ENCODE results near the gene TRMT5. TPM values are rescaled to one million over a fixed set of nuclear protein-coding genes. Genes with fewer than 3 reads are reported as not detected.

Gene TRMT5
- total and polyA plus RNA-seq, 2 donors (not counting 1 experiment from before 2014, with no cell fraction given): 1.0 to 6.1 TPM

- ChIA-PET POLR2A (no interaction called here), CTCF (no interaction called here)
- H3K27me3 Mint-ChIP-seq: no peaks in the 10 kb centered on the region
- H3K27me3 ChIP-seq (replicated peaks in 1 of 4; ENCODE audit: control extremely low read depth in 1 of 4, control insufficient read depth in 3 of 4, insufficient read depth in 4 of 4, low read length in 3 of 4): no peaks in the 10 kb centered on the region
- no peaks in the 10 kb centered on the region for H3K79me2 ChIP-seq (ENCODE audit: control insufficient read depth, insufficient read depth, low read length)
- no CpG with 5 or more reads among the region's 1 CpG for WGBS (ENCODE audit: insufficient coverage)
- no peak overlapping the region for H3K4me3 ChIP-seq (ENCODE audit: control extremely low read depth in 1 of 5, extremely low read depth in 1 of 5, insufficient read depth in 1 of 5, low read depth in 2 of 5, low read length in 4 of 5)
- H3K4me1 Mint-ChIP-seq: peaks cover 9% of the 10 kb centered on the region
- TF ChIP-seq, protein P1, sequence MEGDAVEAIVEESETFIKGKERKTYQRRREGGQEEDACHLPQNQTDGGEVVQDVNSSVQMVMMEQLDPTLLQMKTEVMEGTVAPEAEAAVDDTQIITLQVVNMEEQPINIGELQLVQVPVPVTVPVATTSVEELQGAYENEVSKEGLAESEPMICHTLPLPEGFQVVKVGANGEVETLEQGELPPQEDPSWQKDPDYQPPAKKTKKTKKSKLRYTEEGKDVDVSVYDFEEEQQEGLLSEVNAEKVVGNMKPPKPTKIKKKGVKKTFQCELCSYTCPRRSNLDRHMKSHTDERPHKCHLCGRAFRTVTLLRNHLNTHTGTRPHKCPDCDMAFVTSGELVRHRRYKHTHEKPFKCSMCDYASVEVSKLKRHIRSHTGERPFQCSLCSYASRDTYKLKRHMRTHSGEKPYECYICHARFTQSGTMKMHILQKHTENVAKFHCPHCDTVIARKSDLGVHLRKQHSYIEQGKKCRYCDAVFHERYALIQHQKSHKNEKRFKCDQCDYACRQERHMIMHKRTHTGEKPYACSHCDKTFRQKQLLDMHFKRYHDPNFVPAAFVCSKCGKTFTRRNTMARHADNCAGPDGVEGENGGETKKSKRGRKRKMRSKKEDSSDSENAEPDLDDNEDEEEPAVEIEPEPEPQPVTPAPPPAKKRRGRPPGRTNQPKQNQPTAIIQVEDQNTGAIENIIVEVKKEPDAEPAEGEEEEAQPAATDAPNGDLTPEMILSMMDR (IDR thresholded peaks at IDR 0.05): no peak
- no peak for TF ChIP-seq EZH2 (IDR thresholded peaks at IDR 0.05; ENCODE audit: borderline replicate concordance, insufficient read depth, low read depth, low read length, poor library complexity, severe bottlenecking)
- intact Hi-C loops (cut with micrococcal nuclease): loop anchor here (5.0 kb wide), 2 partner anchors 327 to 892 kb away; partner anchors contain the start of gene PCNX4
- peaks cover 15 to 18% of the 10 kb centered on the region in 2 donors for H3K4me1 ChIP-seq (ENCODE audit: control insufficient read depth in 2 of 2, insufficient read depth in 2 of 2, low read length in 2 of 2)
- H3K4me2 ChIP-seq (replicated peaks; ENCODE audit: low read depth, low read length, poor library complexity, severe bottlenecking): no peak overlapping the region
- H3K36me3 ChIP-seq (replicated peaks in 1 of 2; ENCODE audit: control extremely low read depth in 1 of 2, control insufficient read depth in 1 of 2, extremely low read depth in 1 of 2, insufficient read depth in 2 of 2, low read length in 1 of 2): peaks cover 2 to 5% of the 10 kb centered on the region in 2 experiments
- no peaks in the 10 kb centered on the region for H3K9me3 ChIP-seq (ENCODE audit: control extremely low read depth in 1 of 3, control insufficient read depth in 2 of 3, insufficient read depth in 1 of 3, low read length in 2 of 3)
- no peak overlapping the region for H2AFZ ChIP-seq (ENCODE audit: insufficient read depth, low read depth, low read length, poor library complexity, severe bottlenecking)
- no peak overlapping the region for H3K4me3 Mint-ChIP-seq
- H3K27ac ChIP-seq (ENCODE audit: low read length in 2 of 2): no peak overlapping the region
- ATAC-seq (ENCODE audit: low read depth): no peak
- H3K27ac Mint-ChIP-seq: no peak overlapping the region
- no peak overlapping the region for H3K9ac ChIP-seq (ENCODE audit: low read length)
- no peaks in the 10 kb centered on the region for H3K9me3 Mint-ChIP-seq (ENCODE audit: insufficient read depth)
- DNase-seq: no peak
- H4K20me1 ChIP-seq (ENCODE audit: control insufficient read depth, insufficient read depth, low read length, poor library complexity, severe bottlenecking): no peaks in the 10 kb centered on the region
These were observed 3.3 kb upstream of the TRMT5 start for GRCh38 chr14:60984196-60984595.

- 0% methylated on average over 1 of the region's 12 CpGs for WGBS (ENCODE audit: insufficient coverage)
- Histone ChIP-seq H3K4me3 (ENCODE audit: control extremely low read depth in 1 of 5, extremely low read depth in 1 of 5, insufficient read depth in 1 of 5, low read depth in 2 of 5, low read length in 4 of 5) (peak overlapping the region; percentile 86 to 97 (median 90)), H3K4me1 (ENCODE audit: control insufficient read depth in 2 of 2, insufficient read depth in 2 of 2, low read length in 2 of 2) (peaks cover 15 to 18% of the 10 kb centered on the region in 2 donors), H2AFZ (ENCODE audit: insufficient read depth, low read depth, low read length, poor library complexity, severe bottlenecking) (peak overlapping the region; percentile 99), H3K9ac (ENCODE audit: low read length) (peak overlapping the region; percentile 92), H3K36me3 (replicated peaks in 1 of 2; ENCODE audit: control extremely low read depth in 1 of 2, control insufficient read depth in 1 of 2, extremely low read depth in 1 of 2, insufficient read depth in 2 of 2, low read length in 1 of 2) (peaks cover 0 to 5% of the 10 kb centered on the region in 2 experiments), H4K20me1 (ENCODE audit: control insufficient read depth, insufficient read depth, low read length, poor library complexity, severe bottlenecking) (no peaks in the 10 kb centered on the region), H3K4me2 (replicated peaks; ENCODE audit: low read depth, low read length, poor library complexity, severe bottlenecking) (peak overlapping the region; percentile 87), H3K9me3 (ENCODE audit: control extremely low read depth in 1 of 3, control insufficient read depth in 2 of 3, insufficient read depth in 1 of 3, low read length in 2 of 3) (no peaks in the 10 kb centered on the region), H3K27me3 (replicated peaks in 1 of 4; ENCODE audit: control extremely low read depth in 1 of 4, control insufficient read depth in 3 of 4, insufficient read depth in 4 of 4, low read length in 3 of 4) (no peaks in the 10 kb centered on the region), H3K27ac (ENCODE audit: low read length in 2 of 2) (peak overlapping the region; percentile 69 to 77), H3K79me2 (ENCODE audit: control insufficient read depth, insufficient read depth, low read length) (no peaks in the 10 kb centered on the region)
- no peaks in the 10 kb centered on the region for H3K27me3 Mint-ChIP-seq
- ATAC-seq (ENCODE audit: low read depth) (no peak), DNase-seq (no peak)
- no peak overlapping the region for H3K4me3 Mint-ChIP-seq
- intact Hi-C loops (cut with micrococcal nuclease): loop anchor here (1.0 to 5.0 kb wide), 4 partner anchors 137 to 890 kb away; partner anchors contain the start of genes MNAT1 and PCNX4
- peaks cover 16% of the 10 kb centered on the region for H3K4me1 Mint-ChIP-seq
- ChIA-PET POLR2A (interaction anchor here (1.4 kb wide), 1 partner anchor 733 kb away, joined by 8 read pairs; the partner anchor contains the start of gene PPM1A), CTCF (interaction anchor here (1.1 kb wide), 1 partner anchor 43 kb away, joined by 4 read pairs; no protein-coding TSS in a partner anchor)
- TF ChIP-seq EZH2 (IDR thresholded peaks at IDR 0.05; ENCODE audit: borderline replicate concordance, insufficient read depth, low read depth, low read length, poor library complexity, severe bottlenecking): no peak
- TF ChIP-seq, protein P1 (IDR thresholded peaks at IDR 0.05): no peak
- H3K27ac Mint-ChIP-seq: no peak overlapping the region
- H3K9me3 Mint-ChIP-seq (ENCODE audit: insufficient read depth): no peaks in the 10 kb centered on the region
These were observed 965 bp upstream of the TRMT5 start for GRCh38 chr14:60981633-60982455.

All from B cell (primary cell).